A172 (cell line): ENCODE results near the gene PIP5K1C. TPM values are rescaled to one million over a fixed set of nuclear protein-coding genes. Genes with fewer than 3 reads are reported as not detected.

Experiments used
- DNase-seq: peaks from one replicate; pipeline ENCODE4 v3.0.0-alpha.2; 2015; ENCODE audit warnings: low spot score
- total RNA-seq: library from RNA; depleted of rRNA; stranded (reverse); fragments of >200 nt; shearing (Covaris generic); gene quantifications from 2 replicates; pipeline ENCODE4 v1.2.3, GENCODE V29; 2014

PIP5K1C gene
- total RNA-seq, 1 experiment from 2014 or later, result 18.8 TPM

DNA sequence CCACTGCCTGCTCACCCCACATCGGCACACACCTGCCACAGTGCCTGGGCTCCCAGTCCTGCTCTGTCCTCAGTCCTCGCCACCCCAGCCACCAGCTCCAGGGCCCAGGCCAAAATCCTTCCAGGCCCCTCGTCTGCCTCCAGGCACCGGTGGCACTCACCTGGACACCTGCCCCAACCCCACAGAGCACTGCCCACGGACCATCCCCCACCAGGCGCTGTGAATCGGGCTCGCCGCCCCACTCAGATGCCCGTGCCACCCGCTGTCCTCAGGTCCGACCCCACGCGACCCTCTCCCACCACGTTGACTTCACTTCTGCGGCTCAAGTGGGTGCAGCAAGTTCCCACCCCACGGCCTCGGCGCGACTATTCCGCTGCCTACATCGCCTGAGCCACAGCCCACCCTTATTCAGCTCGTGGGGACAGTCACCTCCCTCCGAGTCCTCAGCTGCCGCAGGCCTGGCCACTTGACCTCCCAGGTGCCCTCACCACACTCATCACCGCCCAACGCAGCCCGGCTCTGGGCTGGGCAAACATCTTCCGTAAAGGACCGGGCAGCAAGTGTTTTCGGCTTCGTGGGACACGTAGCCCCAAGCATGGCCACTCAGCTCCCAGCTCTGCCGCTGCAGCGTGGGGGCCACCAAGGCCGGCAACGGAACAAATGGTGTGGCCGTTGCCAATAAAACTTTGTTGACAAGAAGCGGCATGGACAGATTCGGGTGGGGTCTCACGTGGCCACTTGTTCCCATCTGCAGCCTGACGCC is 5.7 kb downstream of the PIP5K1C start:
- no peak for DNase-seq

DNA sequence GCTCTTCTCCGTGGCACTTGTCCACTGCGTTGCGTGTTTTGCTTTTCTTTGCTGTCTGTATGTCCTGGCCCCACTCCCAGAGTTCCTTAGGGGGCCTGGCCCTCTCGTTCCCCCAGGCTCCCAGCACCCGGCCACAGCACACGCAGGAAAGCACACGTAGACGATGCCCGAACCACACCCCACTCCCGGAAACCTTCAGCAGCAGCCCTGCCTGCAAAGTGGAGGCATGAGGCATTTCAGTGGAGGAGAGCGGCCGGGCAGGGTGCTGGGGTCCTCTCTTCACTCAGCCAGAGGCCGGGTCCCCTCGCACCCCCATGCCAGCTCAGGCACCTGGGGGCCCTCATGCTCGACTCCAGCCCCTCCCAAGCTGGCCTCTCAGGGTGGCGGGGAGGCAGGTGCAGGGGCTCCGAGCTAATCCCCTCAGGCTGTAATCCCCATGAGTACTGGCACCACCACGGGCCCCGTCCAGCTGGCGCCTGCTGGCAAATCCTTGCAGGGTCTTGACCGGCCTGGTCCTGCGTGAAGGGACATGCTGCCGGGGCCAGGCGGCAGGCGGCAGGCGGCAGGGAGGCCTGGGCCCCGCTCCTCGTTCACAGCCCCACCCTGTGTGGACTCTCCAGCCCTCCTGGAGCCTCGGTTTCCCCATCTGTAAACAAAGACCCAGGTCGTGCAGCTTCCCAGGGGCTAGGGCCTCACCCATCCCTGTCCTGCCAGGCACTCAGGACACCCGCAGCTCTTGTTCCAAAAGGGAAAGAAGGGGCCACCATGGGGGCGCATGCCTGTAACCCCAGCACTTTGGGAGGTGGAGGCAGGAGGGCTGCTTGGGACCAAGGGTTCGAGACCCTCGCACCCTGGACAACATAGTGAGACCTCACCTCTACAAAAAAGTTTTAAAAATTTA is 7.0 kb downstream of the PIP5K1C start:
- no peak for DNase-seq

DNA sequence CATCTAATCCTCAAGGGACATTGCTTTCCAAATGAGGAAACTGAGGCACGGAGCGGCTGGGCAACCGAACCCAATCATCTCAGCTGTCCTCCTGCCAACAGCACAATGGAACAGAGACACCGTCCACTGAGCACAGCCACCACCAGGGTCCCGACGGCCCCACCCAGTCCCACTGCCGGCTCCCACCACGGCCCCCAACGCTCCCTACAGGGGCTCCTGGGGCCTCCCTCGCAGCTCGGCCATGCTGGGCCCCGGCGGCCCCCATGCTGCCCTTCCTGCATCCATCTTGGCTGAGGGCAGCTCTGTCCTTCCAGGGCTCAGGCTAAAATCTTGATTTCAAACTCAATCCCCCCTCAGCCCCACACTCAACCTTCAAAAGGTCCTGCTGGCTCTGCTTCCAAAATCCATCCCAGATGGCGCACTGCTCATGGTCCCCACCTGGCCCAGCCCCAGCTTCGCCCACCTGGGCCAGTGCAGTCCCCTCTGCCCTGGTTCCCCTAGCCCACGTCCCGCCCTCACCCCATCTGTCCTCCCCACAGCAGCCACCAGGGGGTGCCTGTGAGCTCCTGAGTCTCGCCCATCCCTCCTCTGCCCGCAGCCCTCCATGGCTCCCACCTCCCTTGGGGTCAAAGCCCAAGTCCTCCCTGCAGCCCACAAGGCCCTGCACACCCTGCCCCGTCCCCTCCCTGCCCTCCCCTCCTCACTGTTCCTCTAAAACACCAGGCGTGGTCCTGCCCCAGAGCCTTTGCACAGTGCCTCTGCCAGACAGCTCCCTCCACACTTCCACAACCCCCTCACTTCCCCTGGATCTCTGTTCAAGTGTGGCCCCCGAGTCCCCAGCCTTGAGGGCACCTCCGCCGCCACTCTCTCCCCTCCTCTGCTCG is 7.9 kb downstream of the PIP5K1C start:
- no peak for DNase-seq

DNA sequence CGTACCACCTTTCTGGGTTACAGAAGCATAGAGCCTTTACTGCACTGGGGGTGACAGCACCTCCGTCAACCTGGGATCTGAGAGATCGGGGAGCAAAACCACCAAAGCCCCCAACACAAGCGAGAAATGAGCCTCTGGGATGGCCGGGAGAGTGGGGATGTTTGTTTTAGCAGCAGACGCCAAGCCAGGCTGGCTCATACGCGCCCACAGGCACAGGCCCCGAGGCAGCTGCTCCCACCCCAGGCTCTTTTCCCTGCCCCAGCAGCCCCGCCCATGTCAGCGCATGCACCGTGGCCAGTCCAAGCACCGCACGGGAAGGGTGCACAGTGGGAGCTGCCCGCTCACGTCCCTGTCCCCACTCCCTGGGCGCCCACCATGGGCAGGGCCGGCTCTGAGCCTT is 8.5 kb downstream of the PIP5K1C start:
- no peak for DNase-seq

DNA sequence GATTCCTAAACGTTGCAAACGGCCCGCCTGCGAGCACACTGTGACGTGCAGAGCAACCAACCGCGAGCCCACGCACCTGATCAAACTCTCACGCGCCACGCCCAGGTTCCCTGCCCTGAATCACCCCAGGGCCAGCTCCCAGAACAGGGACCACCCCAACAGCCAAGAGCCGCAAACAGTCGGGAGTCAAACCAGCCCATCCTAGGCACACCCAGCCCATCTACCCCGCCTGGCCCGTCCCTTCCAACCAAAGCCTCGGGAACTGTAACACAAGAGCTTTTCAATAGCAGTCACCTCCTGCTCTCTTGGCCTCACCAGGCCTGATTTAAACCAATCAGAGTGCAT is 8.9 kb downstream of the PIP5K1C start:
- DNase-seq, result no peak

DNA sequence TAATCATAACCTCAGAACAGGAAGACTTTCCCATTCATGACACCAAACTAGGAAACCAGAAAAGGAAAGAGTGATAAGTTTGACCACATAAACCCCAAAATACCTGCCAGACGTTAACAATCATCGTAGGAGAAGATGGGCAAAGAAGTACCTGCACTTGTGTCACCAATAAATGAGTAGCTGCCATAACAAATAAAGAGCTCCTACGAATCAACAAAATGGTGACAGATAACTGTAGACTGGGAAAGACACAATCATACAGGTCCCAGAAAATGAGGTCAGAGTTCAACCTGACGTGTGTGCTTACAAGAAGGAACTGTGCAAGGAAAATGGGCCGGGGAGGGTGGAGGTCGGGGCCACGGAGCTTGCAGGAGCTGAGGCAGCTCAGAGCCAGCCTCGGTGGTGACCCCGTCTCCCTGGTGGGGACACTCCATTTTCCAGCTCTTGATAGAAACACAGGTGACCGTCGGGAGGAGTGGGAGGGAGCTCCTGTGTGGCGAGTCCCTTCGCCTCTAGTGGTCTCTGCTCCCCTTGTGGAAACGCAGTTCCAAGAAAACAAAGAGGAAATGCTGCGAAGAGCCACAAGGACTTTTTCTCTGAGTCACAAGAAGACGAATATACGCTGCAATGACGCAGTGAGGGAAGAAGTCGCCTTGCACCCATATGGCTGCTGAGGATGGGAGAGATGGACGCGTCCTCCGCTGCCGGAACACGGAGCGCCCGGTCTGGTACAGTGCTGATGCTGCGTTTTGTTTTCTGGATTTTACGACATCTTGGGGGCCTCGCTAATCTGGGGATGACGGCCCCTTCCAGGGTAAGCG is 9.5 kb downstream of the PIP5K1C start:
- DNase-seq, result no peak

DNA sequence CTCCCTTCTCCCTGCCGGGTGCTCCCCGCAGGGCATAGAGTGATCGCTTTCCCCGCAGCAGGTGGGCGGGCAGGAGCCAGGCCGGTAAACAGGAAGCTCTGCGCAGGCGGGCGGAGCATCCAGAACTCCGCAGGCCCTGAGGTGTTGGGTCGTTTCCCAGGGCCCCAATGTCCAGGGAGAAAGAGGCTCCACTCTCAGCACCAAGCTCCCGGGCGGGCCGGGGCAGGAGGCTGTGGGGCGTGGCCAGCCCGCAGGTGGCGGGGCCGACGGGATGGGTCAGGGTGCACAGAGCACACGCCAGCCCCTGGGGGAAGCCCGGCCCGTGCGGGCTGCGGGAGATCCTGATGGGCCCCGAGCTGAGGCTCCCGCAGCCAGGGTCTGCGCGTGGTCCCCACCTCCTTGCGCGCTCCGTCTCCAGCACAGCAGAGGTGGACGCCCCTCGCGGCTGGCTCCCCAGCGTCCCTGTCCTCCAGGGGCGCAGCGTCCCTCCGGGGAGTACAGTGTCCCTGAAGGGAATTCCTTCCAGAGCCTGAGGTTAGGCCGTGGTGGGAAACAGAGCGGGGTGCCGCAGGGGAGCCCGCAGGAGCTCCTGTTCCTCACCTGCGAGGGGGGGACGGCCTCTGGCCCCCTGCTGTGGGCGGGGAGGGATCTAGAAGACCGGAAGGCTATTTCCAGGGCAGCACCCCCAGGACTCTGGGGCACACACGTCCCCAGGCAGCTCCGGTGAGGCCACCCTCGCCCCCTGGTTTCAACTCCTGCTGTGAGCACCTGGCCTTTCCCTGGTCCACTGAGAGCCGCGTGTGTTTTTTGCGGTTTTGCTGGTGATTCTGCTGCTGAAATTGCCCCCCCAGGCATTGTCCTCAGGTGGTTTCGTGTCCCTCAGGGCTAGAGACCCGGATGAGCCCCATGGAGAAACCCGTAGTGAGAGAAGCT is 12.2 kb downstream of the PIP5K1C start:
- no peak for DNase-seq

DNA sequence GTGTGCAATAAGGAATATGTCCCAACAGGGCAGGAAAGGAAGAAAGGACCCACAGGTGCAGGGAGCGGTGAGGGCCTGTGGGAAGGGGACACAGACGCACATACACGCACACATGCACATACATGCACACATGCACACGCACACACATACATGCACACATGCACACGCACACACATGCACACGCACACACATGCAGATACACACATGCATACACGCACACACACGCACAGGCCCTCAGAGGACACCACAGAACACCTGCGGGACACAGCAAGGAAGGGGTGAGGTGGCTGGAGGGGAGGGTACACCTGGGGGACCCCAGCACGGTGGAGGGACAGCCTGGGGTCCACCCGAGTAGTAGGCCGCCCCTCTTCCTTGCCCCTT is 12.9 kb downstream of the PIP5K1C start:
- DNase-seq, result no peak

DNA sequence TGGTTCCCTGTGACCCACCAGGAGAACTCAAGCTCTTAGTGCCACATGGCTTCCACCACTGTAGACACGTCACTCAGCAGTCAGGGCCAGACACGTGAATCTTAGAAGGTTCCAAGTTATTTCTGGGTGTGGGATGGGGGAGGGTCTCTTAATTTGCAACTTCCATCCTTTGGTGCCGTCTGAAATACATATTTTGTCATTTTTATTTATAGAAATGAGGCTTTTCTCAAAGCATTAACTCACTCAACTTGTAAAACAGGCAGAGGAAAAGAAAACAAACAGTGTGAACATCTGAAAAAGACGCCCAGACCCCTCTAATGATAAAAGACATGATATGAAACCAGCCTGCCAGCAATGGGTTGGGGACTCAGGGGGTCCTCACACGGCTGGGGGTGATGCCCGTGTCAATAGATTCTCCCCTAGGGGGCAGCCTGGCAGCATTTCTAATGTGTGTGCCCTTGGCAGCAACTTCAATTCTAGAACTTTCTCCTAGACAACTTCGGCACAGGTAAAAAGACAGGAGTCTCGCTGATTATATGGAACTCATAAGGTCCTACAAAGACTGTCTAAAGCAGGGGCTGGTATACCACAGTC is 15.4 kb downstream of the PIP5K1C start:
- DNase-seq, result no peak

DNA sequence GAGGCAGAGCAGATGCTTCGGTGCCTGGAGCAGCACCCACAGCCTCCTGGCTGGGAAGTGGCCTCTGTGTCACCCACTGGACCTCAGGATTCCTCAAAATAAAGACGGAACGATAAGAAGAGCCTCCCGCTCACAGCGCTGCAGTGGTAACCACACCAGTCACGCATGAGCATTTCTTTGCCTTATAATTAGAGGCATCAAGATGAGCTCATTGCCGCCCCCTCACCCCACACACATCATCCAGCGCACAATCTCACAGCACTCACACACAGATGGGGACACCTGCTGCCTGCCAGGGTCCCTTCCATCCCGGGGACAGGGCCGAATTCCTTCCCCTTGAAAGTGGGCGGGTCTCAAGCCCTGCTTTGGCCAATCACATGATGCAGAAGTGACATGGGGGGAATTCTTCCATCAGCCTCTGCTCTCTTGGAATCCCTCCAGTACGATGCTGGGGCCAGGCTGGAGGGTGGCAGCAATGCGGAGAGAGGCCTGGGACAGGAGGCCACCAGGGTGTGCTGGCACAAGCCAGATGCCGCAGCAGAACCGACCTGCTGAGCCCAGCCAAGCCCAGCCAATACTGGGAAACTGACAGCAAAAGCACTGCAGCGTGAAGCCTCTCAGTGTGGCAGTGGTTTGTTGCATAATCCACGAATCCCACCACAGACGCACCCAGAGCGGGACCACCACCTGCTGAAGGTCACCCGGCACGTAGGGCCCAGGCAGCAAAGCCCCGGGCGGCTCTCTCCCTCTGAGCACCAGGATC is 16.0 kb downstream of the PIP5K1C start:
- peak; percentile 89 for DNase-seq

DNA sequence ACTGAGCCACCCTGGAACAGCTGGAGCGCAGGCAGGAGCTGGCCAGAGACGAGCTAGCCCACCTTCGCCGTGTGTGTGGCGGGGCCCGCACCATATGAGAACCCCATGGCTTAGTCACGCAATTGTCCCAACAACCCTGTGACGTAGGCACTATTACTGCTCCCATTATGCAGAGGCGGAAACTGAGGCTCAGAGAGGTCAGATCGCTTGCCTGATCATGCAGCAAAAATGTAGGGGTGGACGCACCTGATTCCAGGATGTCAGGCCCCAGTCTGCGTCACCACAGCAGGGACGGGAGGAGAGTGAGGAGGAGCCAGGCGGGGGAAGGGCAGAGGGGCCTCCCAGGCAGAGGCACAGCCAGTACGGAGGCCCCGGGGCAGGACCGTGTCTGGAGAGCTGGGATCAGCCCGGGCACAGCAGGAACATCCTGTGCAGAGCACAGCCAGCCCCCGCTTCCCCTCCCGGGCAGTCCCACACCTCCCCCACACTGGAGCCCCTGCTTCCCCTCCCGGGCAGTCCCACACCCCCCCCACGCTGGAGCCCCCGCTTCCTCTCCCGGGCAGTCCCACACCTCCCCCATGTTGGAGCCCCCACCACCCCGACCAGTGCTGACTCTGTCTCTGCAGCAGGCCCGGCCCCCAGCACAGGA is 16.7 kb downstream of the PIP5K1C start:
- DNase-seq, result peak; percentile 90

DNA sequence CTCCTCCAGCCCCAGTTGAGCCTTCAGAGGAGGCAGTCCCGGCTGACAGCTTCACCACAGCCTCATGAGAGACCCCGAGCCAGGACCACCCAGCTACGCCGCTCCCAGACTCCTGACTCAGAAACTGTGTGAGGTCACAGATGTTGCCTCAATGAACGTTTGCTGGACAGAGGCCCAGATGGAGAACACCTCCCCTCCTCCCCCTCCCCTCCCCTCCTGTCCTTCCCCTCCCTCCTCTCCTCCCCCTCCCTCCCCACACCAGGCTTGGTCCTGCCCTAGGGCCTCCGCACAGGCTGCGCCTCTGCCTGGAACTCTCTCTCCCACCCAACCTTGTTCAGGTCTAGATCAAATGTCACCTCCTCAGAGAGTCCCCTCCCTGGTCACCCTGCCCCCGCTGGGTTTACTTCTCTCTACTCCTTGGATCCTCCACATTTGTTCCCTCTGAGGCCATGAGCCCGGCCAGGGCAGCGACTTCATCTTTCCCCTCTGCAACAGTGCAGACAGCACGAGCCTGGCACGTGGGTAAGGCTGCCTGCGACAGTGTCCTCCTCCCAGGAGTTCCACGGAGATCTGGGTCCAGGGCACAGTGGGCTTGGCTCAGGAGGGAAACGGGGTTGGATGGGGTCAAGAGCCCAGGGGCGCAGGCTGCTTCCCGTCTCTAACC is 17.4 kb downstream of the PIP5K1C start:
- no peak for DNase-seq

DNA sequence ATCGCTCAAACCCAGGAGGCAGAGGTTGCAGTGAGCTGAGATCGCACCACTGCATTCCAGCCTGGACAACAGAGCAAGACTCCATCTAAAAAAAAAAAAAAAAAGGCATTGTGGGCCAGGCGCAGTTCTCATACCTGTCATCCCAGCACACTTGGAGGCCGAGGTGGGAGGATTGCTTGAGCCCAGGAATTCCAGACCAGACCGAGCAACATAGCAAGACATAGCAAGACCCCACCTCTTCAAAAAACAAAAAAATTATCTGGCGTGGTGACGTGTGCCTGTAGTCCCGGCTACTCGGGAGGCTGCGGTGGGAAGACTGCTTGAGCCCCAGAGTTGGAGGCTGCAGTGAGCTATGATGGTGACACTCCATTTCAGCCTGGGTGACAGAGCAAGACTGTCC is 18.0 kb downstream of the PIP5K1C start:
- DNase-seq, result no peak

DNA sequence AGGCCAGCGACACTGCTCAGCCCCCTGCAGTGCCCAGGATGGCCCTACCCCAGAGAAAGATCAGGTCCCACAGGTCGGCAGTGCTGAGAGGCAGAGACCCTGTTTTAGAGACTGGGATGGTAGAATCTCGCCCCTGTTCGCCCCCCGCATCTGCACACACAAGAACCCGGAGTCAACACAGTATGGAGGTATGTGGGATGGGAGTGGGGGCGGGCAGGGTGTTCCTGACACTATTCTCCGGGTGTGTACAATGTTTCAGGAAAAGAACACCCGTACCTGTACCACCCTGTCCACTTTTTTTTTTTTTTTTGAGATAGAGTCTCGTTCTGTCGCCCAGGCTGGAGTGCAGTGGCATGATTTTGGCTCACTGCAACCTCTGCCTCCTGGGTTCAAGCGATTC is 19.3 kb downstream of the PIP5K1C start:
- DNase-seq, result no peak

DNA sequence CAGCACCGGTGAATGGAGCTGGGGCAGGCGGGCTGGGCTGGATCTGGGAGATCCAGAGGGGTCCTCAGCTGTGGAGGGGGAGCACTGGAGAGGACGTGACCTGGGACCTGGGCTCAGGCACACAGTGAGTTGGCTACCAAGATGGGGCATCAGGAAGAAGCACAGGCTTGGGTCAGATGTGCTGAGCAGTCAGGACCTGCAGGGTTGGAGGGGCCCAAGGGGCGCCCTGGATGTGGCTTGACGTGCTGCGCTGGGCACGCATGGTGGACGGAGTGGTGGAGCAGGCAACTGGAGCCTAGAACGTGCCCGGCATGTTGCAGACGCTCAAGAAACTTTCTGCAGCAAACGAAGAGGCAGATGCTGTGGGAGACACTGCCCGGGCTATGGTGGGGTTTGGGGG is 20.7 kb downstream of the PIP5K1C start:
- no peak for DNase-seq

DNA sequence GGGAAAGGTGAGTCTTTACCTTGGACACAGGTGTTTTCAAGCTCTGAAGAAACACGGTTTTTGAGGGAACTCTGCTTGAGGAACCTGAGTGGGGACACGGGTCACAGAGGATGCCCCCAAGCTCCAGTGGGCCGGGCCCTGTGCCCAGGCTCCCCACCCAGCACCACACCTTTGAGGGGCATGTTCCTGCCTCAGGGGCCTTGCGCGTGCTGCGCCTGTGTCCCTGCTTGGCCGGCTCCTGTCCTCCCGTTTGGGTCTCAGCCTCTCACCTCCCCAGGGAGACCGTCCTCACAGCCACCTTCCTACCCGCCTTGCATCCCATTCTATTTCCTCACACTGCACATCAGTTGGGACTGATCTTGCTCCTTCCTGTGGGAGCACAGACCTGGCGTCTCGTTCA is 21.1 kb downstream of the PIP5K1C start:
- no peak for DNase-seq

DNA sequence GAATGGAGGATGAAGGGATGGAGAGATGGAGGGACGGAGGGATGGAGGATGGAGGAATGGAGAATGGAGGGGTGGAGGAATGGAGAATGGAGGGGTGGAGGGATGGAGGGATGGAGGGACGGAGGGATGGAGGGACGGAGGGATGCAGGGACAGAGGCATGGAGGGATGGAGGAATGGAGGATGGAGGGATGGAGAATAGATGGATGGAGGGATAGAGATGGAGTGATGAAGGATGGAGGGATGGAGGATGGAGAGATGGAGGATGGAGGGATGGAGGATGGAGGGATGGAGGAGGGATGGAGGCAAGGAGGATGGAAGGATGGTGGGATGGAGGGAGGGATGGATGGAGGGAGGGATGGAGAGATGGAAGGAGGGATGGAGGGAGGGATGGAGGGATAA is 22.1 kb downstream of the PIP5K1C start:
- DNase-seq, result no peak
